Measurements from ENCODE around the gene CLASP2.

Gene CLASP2

GRCh38 chr3:33581666-33582065 lies 136.4 kb downstream of the CLASP2 start:
- DNase-seq (ENCODE audit: insufficient read length, low spot score): no peak
- no peak for TF ChIP-seq CTCF (IDR thresholded peaks at IDR 0.05; ENCODE audit: insufficient read depth, missing control alignments)
- FAIRE-seq: no peak

GRCh38 chr3:33579840-33580239 lies 138.2 kb downstream of the CLASP2 start:
- DNase-seq (ENCODE audit: insufficient read length, low spot score) (no peak), FAIRE-seq (no peak)
- TF ChIP-seq CTCF (IDR thresholded peaks at IDR 0.05; ENCODE audit: insufficient read depth, missing control alignments): no peak

- FAIRE-seq (no peak), DNase-seq (ENCODE audit: insufficient read length, low spot score) (no peak)
- no peak for TF ChIP-seq CTCF (IDR thresholded peaks at IDR 0.05; ENCODE audit: insufficient read depth, missing control alignments)
These were observed 138.9 kb downstream of the CLASP2 start for GRCh38 chr3:33579178-33579510.

- FAIRE-seq: no peak
- no peak for TF ChIP-seq CTCF (IDR thresholded peaks at IDR 0.05; ENCODE audit: insufficient read depth, missing control alignments)
- no peak for DNase-seq (ENCODE audit: insufficient read length, low spot score)
These were observed 139.5 kb downstream of the CLASP2 start for GRCh38 chr3:33578325-33579177.

DNA sequence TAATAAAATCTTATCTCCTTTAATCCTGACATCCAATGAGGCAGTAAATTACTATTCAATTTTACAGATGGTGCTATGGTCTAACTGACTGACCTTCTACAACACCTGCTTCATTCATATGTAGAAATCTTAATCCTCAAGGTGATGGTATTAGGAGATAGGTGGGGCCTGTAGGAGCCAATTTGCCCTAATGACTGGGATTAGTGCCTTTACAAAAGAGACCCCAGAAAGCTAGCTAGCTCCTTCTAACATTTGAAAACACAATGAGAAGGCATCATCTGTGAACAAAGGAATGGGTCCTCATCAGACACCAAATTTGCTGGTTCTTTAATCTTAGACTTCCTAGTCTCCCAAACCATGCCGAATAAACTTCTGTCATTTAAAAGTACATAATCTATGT lies 140.5 kb downstream of the CLASP2 start:
- DNase-seq (ENCODE audit: insufficient read length, low spot score): no peak
- TF ChIP-seq CTCF (IDR thresholded peaks at IDR 0.05; ENCODE audit: insufficient read depth, missing control alignments): no peak
- no peak for FAIRE-seq

DNA sequence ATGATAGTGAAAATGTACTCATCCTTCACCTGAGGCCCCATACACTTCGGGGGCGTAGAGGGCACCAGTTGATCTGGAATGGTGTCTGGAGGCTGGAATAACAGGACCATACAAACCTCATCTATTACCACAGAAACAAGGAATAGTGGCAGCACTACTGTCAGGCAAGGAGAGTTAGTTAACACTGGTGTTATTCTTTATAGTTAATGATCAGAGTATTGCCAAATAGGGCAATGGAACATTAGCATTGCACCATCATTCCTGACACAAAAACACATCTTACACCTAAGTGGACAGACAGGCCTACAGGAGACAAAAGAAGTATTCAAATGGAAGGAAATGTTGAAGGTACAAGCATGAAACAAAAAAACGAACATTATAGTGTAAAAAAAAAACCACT lies 140.9 kb downstream of the CLASP2 start:
- peak; percentile 35 for FAIRE-seq
- DNase-seq (ENCODE audit: insufficient read length, low spot score): no peak
- TF ChIP-seq CTCF (IDR thresholded peaks at IDR 0.05; ENCODE audit: insufficient read depth, missing control alignments): no peak

- no peak for TF ChIP-seq CTCF (IDR thresholded peaks at IDR 0.05; ENCODE audit: insufficient read depth, missing control alignments)
- DNase-seq (ENCODE audit: insufficient read length, low spot score) (no peak), FAIRE-seq (no peak)
These were observed 142.7 kb downstream of the CLASP2 start for GRCh38 chr3:33575311-33575710.

Data from D721Med (cell line).